Loucy (cell line): ENCODE data around the gene ATP10A.

ENCODE experiments used
- EZH2phosphoT487 ChIP-seq: fragments of 200-600 bp; IDR thresholded peaks from 2 replicates; pipeline ENCODE4 v1.6.1; 2018; ENCODE audit warnings: antibody characterized with exemption, mild to moderate bottlenecking, moderate library complexity, borderline replicate concordance
- TF ChIP-seq, protein P1 (sequence below): fragments of 200-600 bp; sonication (generic); conservative IDR thresholded peaks from 2 replicates; pipeline ENCODE4 v1.5.1; 2014; ENCODE audit warnings: mild to moderate bottlenecking, antibody characterized with exemption, low read length

DNA sequence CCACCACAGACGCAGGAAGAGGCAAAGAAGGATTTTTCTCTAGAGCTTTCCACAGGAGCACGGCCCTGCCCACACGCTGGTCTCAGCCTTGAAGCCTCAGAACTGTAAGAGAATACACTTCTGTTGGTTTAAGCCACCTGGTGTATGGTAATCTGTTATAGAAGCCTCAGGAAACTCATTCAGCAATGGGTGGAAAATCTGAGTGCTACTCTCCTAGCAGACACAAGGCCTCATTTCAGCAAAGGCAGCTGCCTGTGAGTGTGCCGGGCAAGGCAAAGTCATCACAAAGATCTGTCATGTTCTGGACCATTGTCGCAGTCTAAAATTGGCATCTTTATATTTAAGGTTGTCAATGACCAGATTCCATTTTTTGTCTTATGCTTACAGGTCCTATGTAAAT, 31.0 kb downstream of the ATP10A start:
- TF ChIP-seq, protein P1, sequence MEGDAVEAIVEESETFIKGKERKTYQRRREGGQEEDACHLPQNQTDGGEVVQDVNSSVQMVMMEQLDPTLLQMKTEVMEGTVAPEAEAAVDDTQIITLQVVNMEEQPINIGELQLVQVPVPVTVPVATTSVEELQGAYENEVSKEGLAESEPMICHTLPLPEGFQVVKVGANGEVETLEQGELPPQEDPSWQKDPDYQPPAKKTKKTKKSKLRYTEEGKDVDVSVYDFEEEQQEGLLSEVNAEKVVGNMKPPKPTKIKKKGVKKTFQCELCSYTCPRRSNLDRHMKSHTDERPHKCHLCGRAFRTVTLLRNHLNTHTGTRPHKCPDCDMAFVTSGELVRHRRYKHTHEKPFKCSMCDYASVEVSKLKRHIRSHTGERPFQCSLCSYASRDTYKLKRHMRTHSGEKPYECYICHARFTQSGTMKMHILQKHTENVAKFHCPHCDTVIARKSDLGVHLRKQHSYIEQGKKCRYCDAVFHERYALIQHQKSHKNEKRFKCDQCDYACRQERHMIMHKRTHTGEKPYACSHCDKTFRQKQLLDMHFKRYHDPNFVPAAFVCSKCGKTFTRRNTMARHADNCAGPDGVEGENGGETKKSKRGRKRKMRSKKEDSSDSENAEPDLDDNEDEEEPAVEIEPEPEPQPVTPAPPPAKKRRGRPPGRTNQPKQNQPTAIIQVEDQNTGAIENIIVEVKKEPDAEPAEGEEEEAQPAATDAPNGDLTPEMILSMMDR: no peak
- TF ChIP-seq EZH2phosphoT487: no peak
